Astrocyte of the cerebellum (primary cell): ENCODE data around the gene PDE7B.

ENCODE experiments used
- DNase-seq: peaks from one replicate; pipeline ENCODE4 v3.0.0-alpha.2; 2011; ENCODE audit warnings: low read depth
- H3K4me3 ChIP-seq: 2 replicates; pipeline ENCODE4 v1.5.1; 2011; ENCODE audit warnings: mild to moderate bottlenecking, low read depth, low read length, moderate library complexity
- in situ Hi-C: cut with HindIII; loops from 2 replicates; pipeline ENCODE4 v1.10.0; 2017; ENCODE audit warnings: low sequenced_read_pairs
- TF ChIP-seq, protein P1 (sequence below): IDR thresholded peaks from 2 replicates; pipeline ENCODE4 v1.5.1; 2012; ENCODE audit warnings: low read length, low read depth, moderate library complexity, mild to moderate bottlenecking; ENCODE audit errors: missing control alignments

The PDE7B gene

DNA sequence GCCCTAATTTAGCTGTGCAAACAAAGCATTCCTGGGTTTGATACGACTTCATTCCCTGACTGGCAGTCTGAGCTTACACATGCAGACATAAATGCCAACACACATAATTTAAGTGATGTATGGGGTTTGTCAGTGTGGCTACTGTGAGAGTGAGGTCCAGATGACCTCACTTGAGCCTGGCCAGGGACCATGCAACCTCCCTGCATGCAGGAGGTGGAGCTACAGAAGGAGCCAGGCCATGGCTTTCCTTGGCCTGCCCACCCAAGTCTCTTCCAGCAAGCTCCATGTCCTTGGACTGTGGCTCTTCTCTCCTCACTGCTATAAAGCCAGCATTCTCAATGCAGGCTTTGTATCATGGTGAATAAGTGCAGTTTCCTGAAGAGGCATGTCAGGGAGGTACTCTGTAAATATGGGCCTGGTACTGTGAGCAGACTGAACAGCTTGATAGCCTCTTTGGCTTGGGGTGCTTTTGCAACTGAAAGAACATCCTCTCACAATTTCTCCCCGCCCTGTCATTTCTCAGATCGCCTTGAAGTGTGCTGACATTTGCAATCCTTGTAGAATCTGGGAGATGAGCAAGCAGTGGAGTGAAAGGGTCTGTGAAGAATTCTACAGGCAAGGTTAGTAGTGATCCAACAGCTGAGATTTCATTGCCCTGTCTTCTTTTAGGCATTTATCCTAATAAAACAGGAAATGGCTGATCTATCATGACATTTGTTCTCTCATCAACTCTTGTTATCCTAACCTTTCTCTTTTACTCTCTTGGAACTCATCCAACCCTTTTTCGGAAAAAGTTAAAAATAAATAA is 329.4 kb downstream of the PDE7B start:
- H3K4me3 ChIP-seq, result no peak overlapping the region
- no peak for DNase-seq
- TF ChIP-seq, protein P1, sequence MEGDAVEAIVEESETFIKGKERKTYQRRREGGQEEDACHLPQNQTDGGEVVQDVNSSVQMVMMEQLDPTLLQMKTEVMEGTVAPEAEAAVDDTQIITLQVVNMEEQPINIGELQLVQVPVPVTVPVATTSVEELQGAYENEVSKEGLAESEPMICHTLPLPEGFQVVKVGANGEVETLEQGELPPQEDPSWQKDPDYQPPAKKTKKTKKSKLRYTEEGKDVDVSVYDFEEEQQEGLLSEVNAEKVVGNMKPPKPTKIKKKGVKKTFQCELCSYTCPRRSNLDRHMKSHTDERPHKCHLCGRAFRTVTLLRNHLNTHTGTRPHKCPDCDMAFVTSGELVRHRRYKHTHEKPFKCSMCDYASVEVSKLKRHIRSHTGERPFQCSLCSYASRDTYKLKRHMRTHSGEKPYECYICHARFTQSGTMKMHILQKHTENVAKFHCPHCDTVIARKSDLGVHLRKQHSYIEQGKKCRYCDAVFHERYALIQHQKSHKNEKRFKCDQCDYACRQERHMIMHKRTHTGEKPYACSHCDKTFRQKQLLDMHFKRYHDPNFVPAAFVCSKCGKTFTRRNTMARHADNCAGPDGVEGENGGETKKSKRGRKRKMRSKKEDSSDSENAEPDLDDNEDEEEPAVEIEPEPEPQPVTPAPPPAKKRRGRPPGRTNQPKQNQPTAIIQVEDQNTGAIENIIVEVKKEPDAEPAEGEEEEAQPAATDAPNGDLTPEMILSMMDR, result no peak
- in situ Hi-C loops, result no loop called here

DNA sequence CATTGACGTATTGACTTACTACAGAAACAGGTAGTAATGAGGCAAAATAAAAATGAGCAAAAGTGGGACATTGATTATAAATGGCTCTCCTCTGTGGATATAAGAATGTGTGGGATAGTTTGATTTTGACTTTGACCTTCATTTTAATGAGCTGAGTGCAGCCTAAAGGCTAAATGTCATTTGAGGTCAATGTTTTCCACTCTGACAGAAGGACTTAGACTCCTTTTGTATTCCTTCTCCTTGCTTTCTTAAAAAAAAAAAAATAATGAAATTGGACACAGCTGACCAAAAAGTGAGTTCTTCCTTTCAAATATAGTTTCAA is 330.0 kb downstream of the PDE7B start:
- in situ Hi-C loops, result no loop called here
- TF ChIP-seq, protein P1, result no peak
- no peak for DNase-seq
- no peak overlapping the region for H3K4me3 ChIP-seq

DNA sequence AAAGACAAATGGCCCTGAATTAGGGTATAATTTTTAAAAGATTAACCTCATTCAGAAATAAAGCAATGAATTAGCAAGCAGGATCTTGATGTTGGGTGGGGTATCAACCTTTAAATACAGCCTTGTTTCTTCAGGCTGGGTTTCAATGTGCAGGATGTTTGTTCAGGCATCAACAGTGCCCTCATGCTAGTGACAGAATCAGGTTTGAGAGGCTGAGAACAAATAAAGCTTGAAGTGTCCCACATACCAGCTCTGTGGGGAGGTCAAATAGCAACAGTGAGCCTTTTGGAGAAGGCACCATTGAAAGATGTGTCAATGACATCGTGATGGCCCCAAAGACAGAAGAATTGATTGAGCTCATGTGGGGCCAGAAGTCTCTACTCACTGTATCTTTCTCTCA is 330.4 kb downstream of the PDE7B start:
- no peak for DNase-seq
- no peak overlapping the region for H3K4me3 ChIP-seq
- TF ChIP-seq, protein P1, result no peak
- in situ Hi-C loops, result no loop called here

DNA sequence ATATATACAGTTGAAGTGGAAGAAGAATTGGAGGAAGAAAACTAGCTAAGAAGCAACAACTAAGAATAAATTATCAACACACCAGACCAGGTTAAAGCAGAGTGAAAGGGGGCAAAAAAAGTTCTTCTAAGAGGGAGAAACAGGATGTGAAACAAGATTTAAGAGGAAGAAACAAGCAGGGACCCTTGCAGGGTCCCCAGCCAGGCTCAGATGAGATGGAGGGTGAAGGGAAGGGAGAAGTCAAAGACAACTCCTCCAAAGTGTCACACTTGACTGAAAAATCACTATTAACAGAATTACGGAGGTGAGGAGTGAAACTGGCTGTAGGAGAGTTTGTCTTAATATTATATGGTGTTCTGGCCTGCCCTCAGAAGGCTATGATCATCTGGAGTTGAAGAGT is 333.2 kb downstream of the PDE7B start:
- no peak for DNase-seq
- in situ Hi-C loops, result no loop called here
- H3K4me3 ChIP-seq, result no peak overlapping the region
- TF ChIP-seq, protein P1, result no peak

DNA sequence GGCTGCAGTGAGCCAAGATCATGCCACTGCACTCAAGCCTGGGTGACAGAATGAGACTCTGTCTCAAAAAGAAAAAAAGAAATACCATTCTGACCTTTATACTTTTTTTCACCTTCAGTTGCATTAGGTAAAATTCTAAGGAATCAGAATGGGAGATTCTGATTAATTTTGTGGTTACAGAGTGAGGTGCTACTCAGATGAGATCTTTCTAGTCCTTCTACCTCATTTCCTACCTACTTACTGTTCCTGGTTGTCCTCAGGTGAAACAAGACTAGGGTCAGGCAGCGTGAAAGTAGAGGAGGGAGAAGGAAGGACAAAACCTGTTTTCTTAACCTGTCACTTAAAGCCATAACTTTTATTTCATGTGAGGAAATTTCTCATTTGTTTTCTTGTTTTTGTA is 334.9 kb downstream of the PDE7B start:
- no peak for DNase-seq
- in situ Hi-C loops, result no loop called here
- TF ChIP-seq, protein P1, result no peak
- H3K4me3 ChIP-seq, result no peak overlapping the region

DNA sequence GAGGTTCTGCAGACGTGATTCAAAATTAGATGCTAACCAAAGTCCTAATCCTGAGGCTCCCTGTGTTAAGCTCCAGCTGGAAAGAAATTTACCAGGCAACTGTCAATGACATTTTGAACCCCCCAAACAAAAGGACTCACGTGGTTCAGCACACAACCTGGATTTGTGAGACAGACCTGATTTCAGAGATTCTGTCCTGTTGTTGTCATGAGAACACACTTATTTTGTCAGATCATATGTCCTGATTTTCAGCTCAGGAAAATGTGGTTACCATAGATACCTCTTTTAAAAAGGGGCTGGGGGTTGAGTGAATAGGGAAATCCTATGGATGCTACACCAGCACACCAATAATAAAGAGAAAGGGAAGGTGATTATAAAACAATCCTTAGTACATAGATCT is 337.0 kb downstream of the PDE7B start:
- no peak for DNase-seq
- no peak overlapping the region for H3K4me3 ChIP-seq
- in situ Hi-C loops, result no loop called here
- TF ChIP-seq, protein P1, result no peak

DNA sequence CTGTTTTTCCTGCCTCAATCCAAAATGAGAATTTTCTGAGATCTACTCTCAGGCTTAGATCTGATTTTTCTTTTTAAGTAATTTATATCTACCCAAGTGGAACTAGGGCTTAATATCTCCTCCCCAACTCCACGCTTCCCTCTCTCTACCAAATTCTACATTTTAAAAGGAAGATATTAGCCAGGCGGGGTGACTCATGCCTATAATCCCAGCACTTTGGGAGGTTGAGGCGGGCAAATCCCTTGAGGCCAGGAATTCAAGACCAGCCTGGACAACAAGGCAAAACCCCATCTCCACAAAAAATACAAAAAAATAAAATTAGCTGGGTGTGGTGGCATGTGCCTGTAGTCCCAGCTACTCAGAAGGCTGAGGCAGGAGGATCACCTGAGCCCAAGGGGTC is 337.6 kb downstream of the PDE7B start:
- in situ Hi-C loops, result no loop called here
- H3K4me3 ChIP-seq, result no peak overlapping the region
- TF ChIP-seq, protein P1, result no peak
- no peak for DNase-seq
